Activated B cell treated with CpG ODN at 0.5 μM for 24 hours (primary cell): ENCODE data around the gene SOX18. TPM values are rescaled to one million over a fixed set of nuclear protein-coding genes. Genes with fewer than 3 reads are reported as not detected.

Experiments
- ATAC-seq: fragments of 200-7000 bp; cut with Tn5 transposase; one replicate; pipeline ENCODE4 v1.10.0; 2021; ENCODE audit warnings: low read depth, mild to moderate bottlenecking, moderate library complexity
- CTCF ChIA-PET: fragments of 350-600 bp; sonication (Branson Sonifier 250); formaldehyde crosslinking; loops from one replicate; lab custom pipeline; 2021; ENCODE audit warnings: antibody characterized with exemption; lab: Charles Lee
- POLR2A ChIA-PET: fragments of 350-600 bp; sonication (Branson Sonifier 250); formaldehyde crosslinking; loops from one replicate; lab custom pipeline; 2021; ENCODE audit warnings: antibody characterized with exemption; lab: Charles Lee
- DNase-seq: peaks from one replicate; pipeline ENCODE4 v3.0.0; 2022
- H3K27ac Mint-ChIP-seq: one replicate; pipeline ENCODE4 v1.8.0; 2020; ENCODE audit warnings: mixed read lengths
- H3K27me3 Mint-ChIP-seq: one replicate; pipeline ENCODE4 v1.8.0; 2021; ENCODE audit warnings: mixed read lengths
- H3K36me3 Mint-ChIP-seq: one replicate; pipeline ENCODE4 v1.8.0; 2021; ENCODE audit warnings: low read depth, mixed read lengths
- H3K4me1 Mint-ChIP-seq: one replicate; pipeline ENCODE4 v1.8.0; 2021; ENCODE audit warnings: mixed read lengths
- H3K4me3 Mint-ChIP-seq: one replicate; pipeline ENCODE4 v1.8.0; 2020; ENCODE audit warnings: mild to moderate bottlenecking, mixed read lengths
- H3K9me3 Mint-ChIP-seq: one replicate; pipeline ENCODE4 v1.8.0; 2020; ENCODE audit warnings: mixed read lengths
- CTCF ChIP-seq: fragments of 200-600 bp; IDR thresholded peaks from one replicate; pipeline ENCODE4 v1.8.0; 2022; ENCODE audit warnings: antibody characterized with exemption, mild to moderate bottlenecking
- intact Hi-C: fragments of 100-400 bp; cut with micrococcal nuclease; formaldehyde crosslinking; loops from one replicate; pipeline ENCODE4 v1.15.1; 2024
- total RNA-seq: library from RNA; stranded (reverse); gene quantifications from 2 replicates; pipeline ENCODE4 v1.2.3, GENCODE V29; 2022

The SOX18 gene
- total RNA-seq, 1 donor from 2014 or later = not detected

GRCh38 chr20:64010711-64011237, 38.7 kb downstream of the SOX18 start:
- no peaks in the 10 kb centered on the region for H3K9me3 Mint-ChIP-seq
- CTCF ChIA-PET = no interaction called here
- ATAC-seq (no peak), DNase-seq (no peak)
- peaks cover 71% of the 10 kb centered on the region for H3K36me3 Mint-ChIP-seq
- no peaks in the 10 kb centered on the region for H3K27me3 Mint-ChIP-seq
- intact Hi-C loops = no loop called here
- TF ChIP-seq CTCF = no peak
- no peak overlapping the region for H3K4me3 Mint-ChIP-seq
- H3K27ac Mint-ChIP-seq = no peak overlapping the region
- POLR2A ChIA-PET = no interaction called here
- H3K4me1 Mint-ChIP-seq = peaks cover 3% of the 10 kb centered on the region

GRCh38 chr20:64009811-64010387, 39.5 kb downstream of the SOX18 start:
- ChIA-PET POLR2A (no interaction called here), CTCF (no interaction called here)
- H3K4me3 Mint-ChIP-seq = no peak overlapping the region
- no peak for ATAC-seq
- H3K9me3 Mint-ChIP-seq = no peaks in the 10 kb centered on the region
- intact Hi-C loops = no loop called here
- no peaks in the 10 kb centered on the region for H3K27me3 Mint-ChIP-seq
- H3K36me3 Mint-ChIP-seq = peaks cover 71% of the 10 kb centered on the region
- TF ChIP-seq CTCF = no peak
- no peak overlapping the region for H3K27ac Mint-ChIP-seq
- DNase-seq = no peak
- peaks cover 3% of the 10 kb centered on the region for H3K4me1 Mint-ChIP-seq

GRCh38 chr20:64006902-64007301, 42.5 kb downstream of the SOX18 start:
- DNase-seq (no peak), ATAC-seq (no peak)
- ChIA-PET CTCF (no interaction called here), POLR2A (no interaction called here)
- peaks cover 82% of the 10 kb centered on the region for H3K36me3 Mint-ChIP-seq
- TF ChIP-seq CTCF = no peak
- no peaks in the 10 kb centered on the region for H3K9me3 Mint-ChIP-seq
- no peaks in the 10 kb centered on the region for H3K27me3 Mint-ChIP-seq
- intact Hi-C loops = no loop called here
- H3K27ac Mint-ChIP-seq = no peak overlapping the region
- no peak overlapping the region for H3K4me3 Mint-ChIP-seq
- H3K4me1 Mint-ChIP-seq = peaks cover 6% of the 10 kb centered on the region

DNA sequence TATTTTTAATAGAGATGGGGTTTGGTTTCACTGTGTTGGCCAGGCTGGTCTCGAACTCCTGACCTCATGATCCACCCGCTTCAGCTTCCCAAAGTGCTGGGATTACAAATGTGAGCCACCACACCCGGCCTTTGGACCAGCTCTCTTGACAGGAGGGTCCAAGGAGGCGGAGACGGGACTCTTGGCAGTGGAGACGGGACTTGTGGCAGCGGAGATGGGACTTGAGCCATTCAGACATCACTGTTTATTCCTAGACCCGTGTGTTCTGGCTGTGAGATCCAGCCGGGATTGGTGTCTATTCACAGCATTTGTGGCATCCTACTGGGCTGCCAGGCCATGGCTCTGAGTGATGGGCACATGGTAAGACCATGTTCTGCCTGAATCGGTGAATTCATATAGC, 42.9 kb downstream of the SOX18 start:
- intact Hi-C loops = no loop called here
- no peak for DNase-seq
- ChIA-PET CTCF (no interaction called here), POLR2A (no interaction called here)
- Mint-ChIP-seq H3K4me3 (no peak overlapping the region), H3K27me3 (no peaks in the 10 kb centered on the region), H3K9me3 (no peaks in the 10 kb centered on the region), H3K27ac (no peak overlapping the region), H3K4me1 (peaks cover 6% of the 10 kb centered on the region), H3K36me3 (peaks cover 84% of the 10 kb centered on the region)
- no peak for TF ChIP-seq CTCF
- ATAC-seq = no peak

DNA sequence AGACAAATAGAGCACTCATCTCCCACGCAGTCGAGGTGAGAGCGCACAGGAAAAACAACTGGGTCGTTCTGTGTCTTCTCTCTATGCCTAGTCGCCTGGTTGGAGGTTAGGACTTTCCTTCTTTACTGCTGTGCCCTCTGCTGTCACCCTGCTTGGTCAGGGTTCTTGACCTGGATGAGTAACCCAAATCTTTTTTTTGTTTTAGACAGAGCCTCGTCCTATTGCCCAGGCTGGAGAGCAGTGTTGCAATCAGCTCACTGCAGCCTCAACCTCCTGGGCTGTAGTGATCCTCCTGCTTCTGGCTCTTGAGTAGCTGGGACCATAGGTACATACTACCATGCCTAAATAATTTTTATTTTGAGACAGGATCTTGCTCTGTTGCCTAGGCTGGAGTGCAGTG, 44.0 kb downstream of the SOX18 start:
- H3K4me3 Mint-ChIP-seq = no peak overlapping the region
- ChIA-PET POLR2A (no interaction called here), CTCF (no interaction called here)
- H3K9me3 Mint-ChIP-seq = no peaks in the 10 kb centered on the region
- no peak overlapping the region for H3K27ac Mint-ChIP-seq
- intact Hi-C loops = no loop called here
- DNase-seq (no peak), ATAC-seq (no peak)
- peaks cover 85% of the 10 kb centered on the region for H3K36me3 Mint-ChIP-seq
- peaks cover 6% of the 10 kb centered on the region for H3K4me1 Mint-ChIP-seq
- no peak for TF ChIP-seq CTCF
- no peaks in the 10 kb centered on the region for H3K27me3 Mint-ChIP-seq
